OCI-LY1 (cell line): ENCODE measurements around the gene S100A16.

ENCODE experiments used
- H2AFZ ChIP-seq: fragments of 200-600 bp; sonication (generic), shearing (Covaris generic); 2 replicates; pipeline ENCODE4 v1.6.0; 2014; ENCODE audit warnings: antibody characterized with exemption, mild to moderate bottlenecking, low read length
- H3F3A ChIP-seq: fragments of 200-600 bp; sonication (generic), shearing (Covaris generic); 2 replicates; pipeline ENCODE4 v1.6.0; 2014; ENCODE audit warnings: mild to moderate bottlenecking, antibody characterized with exemption, low read length, moderate library complexity; ENCODE audit not compliant: insufficient read depth
- H3K27ac ChIP-seq: fragments of 200-600 bp; sonication (generic); 2 replicates; pipeline ENCODE4 v1.5.1; 2014; ENCODE audit warnings: low read length, mixed run types, mild to moderate bottlenecking, low read depth; ENCODE audit not compliant: poor library complexity, severe bottlenecking
- H3K27me3 ChIP-seq: fragments of 200-600 bp; sonication (generic); 2 replicates; pipeline ENCODE4 v1.6.0; 2014; ENCODE audit warnings: antibody characterized with exemption, mild to moderate bottlenecking, low read length, moderate library complexity; ENCODE audit not compliant: insufficient read depth
- H3K36me3 ChIP-seq: fragments of 200-600 bp; sonication (generic); 2 replicates; pipeline ENCODE4 v1.6.1; 2014; ENCODE audit warnings: mild to moderate bottlenecking, antibody characterized with exemption, low read length, moderate library complexity, mixed read lengths; ENCODE audit not compliant: insufficient read depth
- H3K4me1 ChIP-seq: fragments of 200-600 bp; sonication (generic); 2 replicates; pipeline ENCODE4 v1.5.1; 2014; ENCODE audit warnings: mild to moderate bottlenecking, low read length, moderate library complexity; ENCODE audit not compliant: insufficient read depth, severe bottlenecking
- H3K4me2 ChIP-seq: fragments of 200-600 bp; sonication (generic), shearing (Covaris generic); 2 replicates; pipeline ENCODE4 v1.6.1; 2014; ENCODE audit warnings: low read length
- H3K4me3 ChIP-seq: fragments of 200-600 bp; sonication (generic); 2 replicates; pipeline ENCODE4 v1.5.1; 2014; ENCODE audit warnings: low read length, low read depth, mild to moderate bottlenecking, mixed read lengths; ENCODE audit not compliant: poor library complexity, severe bottlenecking
- H3K79me2 ChIP-seq: fragments of 200-600 bp; shearing (Covaris generic); 2 replicates; pipeline ENCODE4 v1.6.1; 2016; ENCODE audit warnings: mixed run types, low read length, mixed read lengths; ENCODE audit not compliant: insufficient read depth
- H3K9ac ChIP-seq: fragments of 200-600 bp; sonication (generic), shearing (Covaris generic); 2 replicates; pipeline ENCODE4 v1.6.1; 2014; ENCODE audit warnings: mild to moderate bottlenecking, low read length, mixed read lengths
- H3K9me2 ChIP-seq: fragments of 200-600 bp; sonication (generic), shearing (Covaris generic); 2 replicates; pipeline ENCODE4 v1.6.1; 2014; ENCODE audit warnings: low read depth, mild to moderate bottlenecking, low read length, mixed read lengths
- H3K9me3 ChIP-seq: fragments of 200-600 bp; shearing (Covaris generic); 2 replicates; pipeline ENCODE4 v1.6.1; 2014; ENCODE audit warnings: low read length, mixed read lengths
- H4K20me1 ChIP-seq: fragments of 200-600 bp; sonication (generic), shearing (Covaris generic); 2 replicates; pipeline ENCODE4 v1.6.0; 2016; ENCODE audit warnings: mild to moderate bottlenecking, low read length; ENCODE audit not compliant: insufficient read depth
- EZH2 ChIP-seq: fragments of 200-600 bp; sonication (generic), shearing (Covaris generic); IDR thresholded peaks from 2 replicates; pipeline ENCODE4 v1.8.0; 2017; ENCODE audit warnings: borderline replicate concordance, mixed run types, mild to moderate bottlenecking, antibody characterized with exemption, low read length, moderate library complexity, mixed read lengths
- TF ChIP-seq, protein P1 (sequence below): fragments of 200-600 bp; sonication (generic), shearing (Covaris generic); IDR thresholded peaks from 2 replicates; pipeline ENCODE4 v1.5.1; 2017; ENCODE audit warnings: mild to moderate bottlenecking, antibody characterized with exemption, low read length, moderate library complexity, mixed read lengths

The S100A16 gene

DNA sequence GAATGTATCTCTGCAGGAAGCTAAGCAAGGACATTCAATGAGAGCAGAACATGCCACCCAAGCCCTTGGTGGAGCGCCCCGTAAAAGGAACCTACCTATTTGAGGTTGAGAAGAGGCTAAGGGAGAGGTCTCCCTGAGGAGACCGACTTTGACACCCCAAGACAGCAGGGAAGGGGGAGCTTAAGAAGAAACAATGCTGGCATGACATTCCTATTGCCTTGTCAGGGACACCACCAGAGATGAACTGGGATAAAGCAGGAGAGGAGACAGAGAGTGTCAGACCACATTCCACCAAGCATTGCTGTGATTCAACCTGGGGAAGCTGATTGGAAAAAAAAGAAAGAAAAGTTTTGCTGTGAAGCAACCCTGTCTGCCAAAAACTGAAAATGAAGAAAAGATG, 34.0 kb downstream of the S100A16 start:
- Histone ChIP-seq H3F3A (no peaks in the 10 kb centered on the region), H3K27me3 (no peaks in the 10 kb centered on the region), H4K20me1 (no peaks in the 10 kb centered on the region), H3K4me1 (no peaks in the 10 kb centered on the region), H3K9me3 (no peaks in the 10 kb centered on the region), H3K4me3 (no peak overlapping the region), H2AFZ (no peak overlapping the region), H3K9ac (no peak overlapping the region), H3K9me2 (no peaks in the 10 kb centered on the region; the same call in 1 of the 2 replicates), H3K4me2 (no peak overlapping the region), H3K36me3 (no peaks in the 10 kb centered on the region), H3K79me2 (no peaks in the 10 kb centered on the region), H3K27ac (no peak overlapping the region)
- TF ChIP-seq EZH2 = no peak
- TF ChIP-seq, protein P1, sequence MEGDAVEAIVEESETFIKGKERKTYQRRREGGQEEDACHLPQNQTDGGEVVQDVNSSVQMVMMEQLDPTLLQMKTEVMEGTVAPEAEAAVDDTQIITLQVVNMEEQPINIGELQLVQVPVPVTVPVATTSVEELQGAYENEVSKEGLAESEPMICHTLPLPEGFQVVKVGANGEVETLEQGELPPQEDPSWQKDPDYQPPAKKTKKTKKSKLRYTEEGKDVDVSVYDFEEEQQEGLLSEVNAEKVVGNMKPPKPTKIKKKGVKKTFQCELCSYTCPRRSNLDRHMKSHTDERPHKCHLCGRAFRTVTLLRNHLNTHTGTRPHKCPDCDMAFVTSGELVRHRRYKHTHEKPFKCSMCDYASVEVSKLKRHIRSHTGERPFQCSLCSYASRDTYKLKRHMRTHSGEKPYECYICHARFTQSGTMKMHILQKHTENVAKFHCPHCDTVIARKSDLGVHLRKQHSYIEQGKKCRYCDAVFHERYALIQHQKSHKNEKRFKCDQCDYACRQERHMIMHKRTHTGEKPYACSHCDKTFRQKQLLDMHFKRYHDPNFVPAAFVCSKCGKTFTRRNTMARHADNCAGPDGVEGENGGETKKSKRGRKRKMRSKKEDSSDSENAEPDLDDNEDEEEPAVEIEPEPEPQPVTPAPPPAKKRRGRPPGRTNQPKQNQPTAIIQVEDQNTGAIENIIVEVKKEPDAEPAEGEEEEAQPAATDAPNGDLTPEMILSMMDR = no peak

DNA sequence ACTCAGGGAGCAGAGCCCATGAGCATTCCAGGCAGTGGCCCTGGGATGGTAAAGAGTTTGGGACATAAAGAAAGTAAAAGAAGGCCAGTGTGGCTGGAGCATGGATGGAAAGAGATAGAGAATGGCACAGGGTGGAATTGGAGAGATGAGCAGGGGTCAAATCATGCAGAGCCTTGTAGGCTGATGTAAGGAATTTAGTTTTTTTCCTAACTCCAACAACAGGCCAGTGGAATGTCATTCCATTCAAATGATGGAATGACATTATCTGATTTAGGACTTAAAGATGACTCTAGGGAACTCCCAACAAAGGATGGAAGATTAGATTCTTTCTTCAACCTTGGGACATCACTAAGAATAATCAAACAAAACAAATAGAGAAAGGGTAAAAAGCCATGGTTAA, 34.4 kb downstream of the S100A16 start:
- TF ChIP-seq EZH2 = no peak
- TF ChIP-seq, protein P1 = no peak
- no peaks in the 10 kb centered on the region for H3K79me2 ChIP-seq
- no peaks in the 10 kb centered on the region; the same call in 1 of the 2 replicates for H3K9me2 ChIP-seq
- no peaks in the 10 kb centered on the region for H3K36me3 ChIP-seq
- no peak overlapping the region for H3K4me2 ChIP-seq
- no peak overlapping the region for H3K27ac ChIP-seq
- no peaks in the 10 kb centered on the region for H3K4me1 ChIP-seq
- no peaks in the 10 kb centered on the region for H3K9me3 ChIP-seq
- H3K9ac ChIP-seq = no peak overlapping the region
- no peak overlapping the region for H2AFZ ChIP-seq
- H3K4me3 ChIP-seq = no peak overlapping the region
- no peaks in the 10 kb centered on the region for H3K27me3 ChIP-seq
- no peaks in the 10 kb centered on the region for H4K20me1 ChIP-seq
- H3F3A ChIP-seq = no peaks in the 10 kb centered on the region

DNA sequence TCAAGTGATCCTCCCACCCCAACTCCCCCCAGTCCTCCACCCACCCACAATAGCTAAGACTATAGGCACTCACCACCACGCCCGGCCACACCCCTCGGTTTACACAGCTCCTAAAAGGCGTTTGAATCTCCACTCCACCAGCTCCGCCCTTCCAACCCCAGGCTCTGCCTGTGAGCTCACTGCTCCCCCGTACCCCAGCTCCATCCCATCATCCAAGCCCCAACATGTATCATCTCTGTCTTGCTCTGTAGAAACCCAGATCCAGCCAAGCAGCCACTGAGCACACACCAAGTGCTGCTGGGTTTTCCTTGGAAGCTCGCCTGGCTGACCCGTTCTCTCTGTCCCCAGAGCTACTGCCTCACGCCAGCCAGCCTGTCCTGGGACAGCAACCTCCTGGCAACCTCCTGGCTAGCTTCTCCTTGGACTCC, 35.3 kb downstream of the S100A16 start:
- no peaks in the 10 kb centered on the region for H3K9me3 ChIP-seq
- no peaks in the 10 kb centered on the region for H3K79me2 ChIP-seq
- no peak overlapping the region for H3K27ac ChIP-seq
- H3K4me3 ChIP-seq = no peak overlapping the region
- H4K20me1 ChIP-seq = no peaks in the 10 kb centered on the region
- H2AFZ ChIP-seq = no peak overlapping the region
- no peak overlapping the region for H3K4me2 ChIP-seq
- no peak overlapping the region for H3K9ac ChIP-seq
- no peaks in the 10 kb centered on the region for H3K4me1 ChIP-seq
- H3K36me3 ChIP-seq = no peaks in the 10 kb centered on the region
- H3K9me2 ChIP-seq = no peaks in the 10 kb centered on the region; the same call in 1 of the 2 replicates
- H3F3A ChIP-seq = no peaks in the 10 kb centered on the region
- TF ChIP-seq EZH2 = no peak
- TF ChIP-seq, protein P1 = no peak
- H3K27me3 ChIP-seq = no peaks in the 10 kb centered on the region
